Spleen (tissue), 7 donors: ENCODE data around the gene CSTPP1.

Experiments
- CTCF ChIP-seq, 11 experiments: fragments of 200-600 bp in 7 of 11; fragments of 450-650 bp in 4 of 11; sonication (generic) in 4 of 11; IDR thresholded peaks in 8 of 11; conservative IDR thresholded peaks in 3 of 11; 1 replicate in 7 of 11; 2 replicates in 4 of 11; pipeline versions ENCODE4 v1.4.0 to v1.8.0; 2016 to 2021; ENCODE audit warnings: antibody characterized with exemption in 11 of 11, inconsistent platforms in 4 of 11, mild to moderate bottlenecking in 1 of 11
- POLR2A ChIP-seq, 3 donors: fragments of 450-650 bp; IDR thresholded peaks; one replicate each; pipeline ENCODE4 v1.5.1; 2017; ENCODE audit warnings: antibody characterized with exemption in 3 of 3, mild to moderate bottlenecking in 1 of 3
- POLR2AphosphoS5 ChIP-seq, 3 donors: sonication (generic); formaldehyde crosslinking; IDR thresholded peaks; one replicate each; pipeline ENCODE4 v1.5.1; 2017; ENCODE audit warnings: antibody characterized with exemption in 3 of 3
- donor health status: DM: no; HTN: no; CAD: no; lungs with moderate emphysema.
- donor health status: DM: no; HTN: no; CAD: no.
- donor health status: DM: no; HTN: no; CAD: no.

GRCh38 chr11:46949297-46949696 is 12.7 kb downstream of the CSTPP1 start:
- TF ChIP-seq CTCF (IDR thresholded peaks at IDR 0.05 in 8 of 11, conservative IDR thresholded peaks at IDR 0.05 in 3 of 11): no peak
- no peak for TF ChIP-seq POLR2AphosphoS5 (IDR thresholded peaks at IDR 0.05)
- TF ChIP-seq POLR2A (IDR thresholded peaks at IDR 0.05): no peak
